Liver (tissue), 9 donors: Measurements from ENCODE around the gene COL23A1. TPM values are rescaled to one million over a fixed set of nuclear protein-coding genes. Genes with fewer than 3 reads are reported as not detected.

Experiments used
- DNase-seq: peaks from one replicate; pipeline ENCODE4 v3.0.0-alpha.2; 2017; ENCODE audit warnings: low spot score
- H3K27ac ChIP-seq, 2 donors: one replicate each; pipeline ENCODE4 v1.7.0; 2013; ENCODE audit warnings: inconsistent platforms in 2 of 2, low read length in 2 of 2, control low read depth in 1 of 2, low read depth in 1 of 2, mild to moderate bottlenecking in 1 of 2
- H3K27me3 ChIP-seq, 4 donors: one replicate each; pipeline versions ENCODE4 v1.6.1 to v1.7.0; 2013; ENCODE audit warnings: low read length in 3 of 4, inconsistent platforms in 1 of 4, mild to moderate bottlenecking in 1 of 4, moderate library complexity in 1 of 4; ENCODE audit not compliant: control insufficient read depth in 4 of 4, insufficient read depth in 4 of 4
- H3K36me3 ChIP-seq, 4 donors: one replicate each; pipeline versions ENCODE4 v1.6.1 to v1.7.0; 2013; ENCODE audit warnings: low read length in 3 of 4, mild to moderate bottlenecking in 3 of 4, low read depth in 1 of 4, moderate library complexity in 1 of 4; ENCODE audit not compliant: control insufficient read depth in 4 of 4, insufficient read depth in 3 of 4
- H3K4me1 ChIP-seq, 4 donors: one replicate each; pipeline versions ENCODE4 v1.6.1 to v1.7.0; 2013; ENCODE audit warnings: low read length in 3 of 4, mild to moderate bottlenecking in 3 of 4, moderate library complexity in 1 of 4; ENCODE audit not compliant: control insufficient read depth in 4 of 4, insufficient read depth in 4 of 4
- H3K4me3 ChIP-seq, 3 donors: one replicate each; pipeline versions ENCODE4 v1.6.1 to v1.7.0; 2013; ENCODE audit warnings: low read length in 3 of 3, control low read depth in 1 of 3, low read depth in 1 of 3, mild to moderate bottlenecking in 1 of 3
- H3K9ac ChIP-seq, 2 donors: one replicate each; pipeline ENCODE4 v1.7.0; 2013; ENCODE audit warnings: low read length in 2 of 2, mild to moderate bottlenecking in 2 of 2, moderate library complexity in 2 of 2, control low read depth in 1 of 2, low read depth in 1 of 2
- H3K9me3 ChIP-seq, 4 donors: one replicate each; pipeline versions ENCODE4 v1.6.1 to v1.7.0; 2013; ENCODE audit warnings: low read length in 3 of 4; ENCODE audit not compliant: control insufficient read depth in 4 of 4
- EGR1 ChIP-seq, 2 donors: IDR thresholded peaks; 2 replicates each; pipeline ENCODE4 v1.6.1; 2016 to 2018; ENCODE audit warnings: antibody characterized with exemption in 2 of 2, low read depth in 2 of 2
- GABPA ChIP-seq, 2 donors: IDR thresholded peaks in 1 of 2; conservative IDR thresholded peaks in 1 of 2; 2 replicates each; pipeline ENCODE4 v1.6.1; 2016; ENCODE audit warnings: antibody characterized with exemption in 2 of 2, mild to moderate bottlenecking in 1 of 2, moderate library complexity in 1 of 2
- NR2F2 ChIP-seq: IDR thresholded peaks from 2 replicates; pipeline ENCODE4 v1.6.1; 2016; ENCODE audit warnings: antibody characterized with exemption
- RAD21 ChIP-seq, 2 donors: IDR thresholded peaks; 2 replicates each; pipeline ENCODE4 v1.6.1; 2016; ENCODE audit warnings: antibody characterized with exemption in 2 of 2, mild to moderate bottlenecking in 2 of 2
- SP1 ChIP-seq: IDR thresholded peaks from 2 replicates; pipeline ENCODE4 v1.6.1; 2018; ENCODE audit warnings: antibody characterized with exemption, mild to moderate bottlenecking
- TAF1 ChIP-seq: conservative IDR thresholded peaks from 2 replicates; pipeline ENCODE4 v1.6.1; 2016; ENCODE audit warnings: antibody characterized with exemption, mild to moderate bottlenecking
- YY1 ChIP-seq: IDR thresholded peaks from 2 replicates; pipeline ENCODE4 v1.6.1; 2016; ENCODE audit warnings: antibody characterized with exemption, mild to moderate bottlenecking
- WGBS: extraction: QIAGEN DNeasy Blood & Tissue Kit; methylation state at CpG from one replicate; pipeline ENCODE4 v1.1.7; 2013; 5-methylcytosine and 5-hydroxymethylcytosine counted together
- polyA plus RNA-seq, 2 donors: library from polyadenylated mRNA; stranded (reverse) in 1 of 2; unstranded in 1 of 2; fragments of 200-250 nt in 1 of 2; fragments of >200 nt in 1 of 2; fragmentation: Nextera tagmentation in 1 of 2; extraction: Ambion mirVana in 1 of 2; gene quantifications; one replicate each; pipeline versions ENCODE4 v1.2.1 to v1.2.3, GENCODE V29; 2013 to 2015
- total RNA-seq, 2 donors: library from RNA; depleted of rRNA; stranded (reverse); fragments of >200 nt; gene quantifications; one replicate each; pipeline ENCODE4 v1.2.3, GENCODE V29; 2014
- TF ChIP-seq, protein P1 (sequence below): IDR thresholded peaks from 2 replicates; pipeline ENCODE4 v1.6.1; 2016; ENCODE audit warnings: antibody characterized with exemption
- TF ChIP-seq, protein P2 (sequence below): IDR thresholded peaks from 2 replicates; pipeline ENCODE4 v1.6.1; 2016; ENCODE audit warnings: antibody characterized with exemption
- TF ChIP-seq, protein P3 (sequence below): IDR thresholded peaks from 2 replicates; pipeline ENCODE4 v1.6.1; 2016; ENCODE audit warnings: antibody characterized with exemption, mild to moderate bottlenecking
- TF ChIP-seq, protein P4 (sequence below): fragments of 150-350 bp; IDR thresholded peaks from 2 replicates; pipeline ENCODE4 v1.5.1; 2017; ENCODE audit warnings: improper control_type of control experiment, low read depth, low read length; ENCODE audit not compliant: missing input control
- donor health status: healthy.
- donor health status: healthy.
- donor health status: healthy.
- donor health status: healthy.
- donor health status: healthy.

Gene COL23A1
- total and polyA plus RNA-seq, 4 donors: 0.08 to 1.4 (median 0.27) TPM

DNA sequence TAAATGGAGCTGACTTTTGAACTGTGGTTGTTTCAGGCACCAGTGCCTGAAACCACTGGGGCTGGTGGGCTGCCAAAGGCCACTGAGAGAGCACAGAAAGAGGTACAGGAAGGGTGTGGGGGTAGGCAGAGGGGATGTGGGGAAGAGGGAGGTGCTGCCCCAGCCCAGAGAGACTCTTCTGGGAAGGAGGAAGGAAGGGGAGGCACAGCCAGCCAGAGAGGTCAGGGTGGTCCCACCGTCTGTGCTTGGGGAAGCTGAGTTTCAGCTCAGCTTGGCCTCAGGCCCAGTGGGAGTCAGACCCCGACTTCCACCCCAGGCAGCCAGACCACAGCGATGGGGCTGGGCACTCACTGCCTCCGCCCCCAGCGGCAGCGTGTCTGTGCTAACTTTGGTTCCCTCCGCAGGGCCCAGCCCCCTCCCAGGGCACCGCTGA is 348.9 kb downstream of the COL23A1 start:
- no peak overlapping the region for H3K9ac ChIP-seq
- 63% methylated on average over 8 of the region's 8 CpGs for WGBS
- peak overlapping the region in 1 of 2 donors; percentile 58 for H3K27ac ChIP-seq
- H3K4me1 ChIP-seq: peaks cover 21 to 36% (median 28%) of the 10 kb centered on the region in 4 donors
- no peaks in the 10 kb centered on the region for H3K27me3 ChIP-seq
- no peaks in the 10 kb centered on the region for H3K9me3 ChIP-seq
- peak; percentile 59 for TF ChIP-seq NR2F2
- TF ChIP-seq, protein P1, sequence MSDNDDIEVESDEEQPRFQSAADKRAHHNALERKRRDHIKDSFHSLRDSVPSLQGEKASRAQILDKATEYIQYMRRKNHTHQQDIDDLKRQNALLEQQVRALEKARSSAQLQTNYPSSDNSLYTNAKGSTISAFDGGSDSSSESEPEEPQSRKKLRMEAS: no peak
- no peaks in the 10 kb centered on the region for H3K36me3 ChIP-seq
- H3K4me3 ChIP-seq: no peak overlapping the region
- no peak for DNase-seq

DNA sequence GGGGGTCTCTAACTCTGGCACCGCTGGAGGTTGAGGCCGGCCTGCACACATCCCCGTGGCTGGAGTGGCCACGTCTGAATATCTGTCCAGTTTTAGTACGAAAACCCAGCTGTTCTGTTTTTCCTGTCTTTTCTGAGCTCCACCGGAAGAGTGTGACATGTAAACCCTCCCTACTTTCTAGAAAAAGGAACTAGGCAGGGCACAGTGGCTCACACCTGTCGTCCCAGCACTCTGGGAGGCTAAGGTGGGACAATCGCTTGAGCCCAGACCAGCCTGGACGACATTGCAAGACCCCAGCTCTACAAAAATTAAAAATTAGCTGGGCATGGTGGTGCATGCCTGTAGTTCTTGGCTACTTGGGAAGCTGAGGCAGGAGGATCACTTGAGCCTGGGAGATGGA is 349.4 kb downstream of the COL23A1 start:
- Histone ChIP-seq H3K9ac (no peak overlapping the region), H3K4me3 (no peak overlapping the region), H3K4me1 (peaks cover 22 to 39% (median 31%) of the 10 kb centered on the region in 4 donors), H3K27me3 (no peaks in the 10 kb centered on the region), H3K27ac (peak overlapping the region; percentile 58 to 78), H3K36me3 (no peaks in the 10 kb centered on the region), H3K9me3 (no peaks in the 10 kb centered on the region)
- WGBS: 82% methylated on average over 9 of the region's 9 CpGs
- no peak for DNase-seq
- TF ChIP-seq RAD21 (IDR thresholded peaks at IDR 0.05) (no peak), NR2F2 (no peak), GABPA (IDR thresholded peaks at IDR 0.05 in 1 of 2, conservative IDR thresholded peaks at IDR 0.05 in 1 of 2) (no peak), YY1 (no peak), TAF1 (no peak), EGR1 (IDR thresholded peaks at IDR 0.05; ENCODE audit: low read depth in 2 of 2) (no peak), SP1 (no peak)
- TF ChIP-seq, protein P2, sequence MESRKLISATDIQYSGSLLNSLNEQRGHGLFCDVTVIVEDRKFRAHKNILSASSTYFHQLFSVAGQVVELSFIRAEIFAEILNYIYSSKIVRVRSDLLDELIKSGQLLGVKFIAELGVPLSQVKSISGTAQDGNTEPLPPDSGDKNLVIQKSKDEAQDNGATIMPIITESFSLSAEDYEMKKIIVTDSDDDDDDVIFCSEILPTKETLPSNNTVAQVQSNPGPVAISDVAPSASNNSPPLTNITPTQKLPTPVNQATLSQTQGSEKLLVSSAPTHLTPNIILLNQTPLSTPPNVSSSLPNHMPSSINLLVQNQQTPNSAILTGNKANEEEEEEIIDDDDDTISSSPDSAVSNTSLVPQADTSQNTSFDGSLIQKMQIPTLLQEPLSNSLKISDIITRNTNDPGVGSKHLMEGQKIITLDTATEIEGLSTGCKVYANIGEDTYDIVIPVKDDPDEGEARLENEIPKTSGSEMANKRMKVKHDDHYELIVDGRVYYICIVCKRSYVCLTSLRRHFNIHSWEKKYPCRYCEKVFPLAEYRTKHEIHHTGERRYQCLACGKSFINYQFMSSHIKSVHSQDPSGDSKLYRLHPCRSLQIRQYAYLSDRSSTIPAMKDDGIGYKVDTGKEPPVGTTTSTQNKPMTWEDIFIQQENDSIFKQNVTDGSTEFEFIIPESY: no peak
- TF ChIP-seq, protein P3, sequence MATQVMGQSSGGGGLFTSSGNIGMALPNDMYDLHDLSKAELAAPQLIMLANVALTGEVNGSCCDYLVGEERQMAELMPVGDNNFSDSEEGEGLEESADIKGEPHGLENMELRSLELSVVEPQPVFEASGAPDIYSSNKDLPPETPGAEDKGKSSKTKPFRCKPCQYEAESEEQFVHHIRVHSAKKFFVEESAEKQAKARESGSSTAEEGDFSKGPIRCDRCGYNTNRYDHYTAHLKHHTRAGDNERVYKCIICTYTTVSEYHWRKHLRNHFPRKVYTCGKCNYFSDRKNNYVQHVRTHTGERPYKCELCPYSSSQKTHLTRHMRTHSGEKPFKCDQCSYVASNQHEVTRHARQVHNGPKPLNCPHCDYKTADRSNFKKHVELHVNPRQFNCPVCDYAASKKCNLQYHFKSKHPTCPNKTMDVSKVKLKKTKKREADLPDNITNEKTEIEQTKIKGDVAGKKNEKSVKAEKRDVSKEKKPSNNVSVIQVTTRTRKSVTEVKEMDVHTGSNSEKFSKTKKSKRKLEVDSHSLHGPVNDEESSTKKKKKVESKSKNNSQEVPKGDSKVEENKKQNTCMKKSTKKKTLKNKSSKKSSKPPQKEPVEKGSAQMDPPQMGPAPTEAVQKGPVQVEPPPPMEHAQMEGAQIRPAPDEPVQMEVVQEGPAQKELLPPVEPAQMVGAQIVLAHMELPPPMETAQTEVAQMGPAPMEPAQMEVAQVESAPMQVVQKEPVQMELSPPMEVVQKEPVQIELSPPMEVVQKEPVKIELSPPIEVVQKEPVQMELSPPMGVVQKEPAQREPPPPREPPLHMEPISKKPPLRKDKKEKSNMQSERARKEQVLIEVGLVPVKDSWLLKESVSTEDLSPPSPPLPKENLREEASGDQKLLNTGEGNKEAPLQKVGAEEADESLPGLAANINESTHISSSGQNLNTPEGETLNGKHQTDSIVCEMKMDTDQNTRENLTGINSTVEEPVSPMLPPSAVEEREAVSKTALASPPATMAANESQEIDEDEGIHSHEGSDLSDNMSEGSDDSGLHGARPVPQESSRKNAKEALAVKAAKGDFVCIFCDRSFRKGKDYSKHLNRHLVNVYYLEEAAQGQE: no peak
- TF ChIP-seq, protein P4, sequence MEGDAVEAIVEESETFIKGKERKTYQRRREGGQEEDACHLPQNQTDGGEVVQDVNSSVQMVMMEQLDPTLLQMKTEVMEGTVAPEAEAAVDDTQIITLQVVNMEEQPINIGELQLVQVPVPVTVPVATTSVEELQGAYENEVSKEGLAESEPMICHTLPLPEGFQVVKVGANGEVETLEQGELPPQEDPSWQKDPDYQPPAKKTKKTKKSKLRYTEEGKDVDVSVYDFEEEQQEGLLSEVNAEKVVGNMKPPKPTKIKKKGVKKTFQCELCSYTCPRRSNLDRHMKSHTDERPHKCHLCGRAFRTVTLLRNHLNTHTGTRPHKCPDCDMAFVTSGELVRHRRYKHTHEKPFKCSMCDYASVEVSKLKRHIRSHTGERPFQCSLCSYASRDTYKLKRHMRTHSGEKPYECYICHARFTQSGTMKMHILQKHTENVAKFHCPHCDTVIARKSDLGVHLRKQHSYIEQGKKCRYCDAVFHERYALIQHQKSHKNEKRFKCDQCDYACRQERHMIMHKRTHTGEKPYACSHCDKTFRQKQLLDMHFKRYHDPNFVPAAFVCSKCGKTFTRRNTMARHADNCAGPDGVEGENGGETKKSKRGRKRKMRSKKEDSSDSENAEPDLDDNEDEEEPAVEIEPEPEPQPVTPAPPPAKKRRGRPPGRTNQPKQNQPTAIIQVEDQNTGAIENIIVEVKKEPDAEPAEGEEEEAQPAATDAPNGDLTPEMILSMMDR: no peak
- TF ChIP-seq, protein P1: no peak
